Stomach (tissue), 4 donors: ENCODE results near the gene CEP44.

Experiments
- EP300 ChIP-seq: sonication (generic); formaldehyde crosslinking; IDR thresholded peaks from one replicate; pipeline ENCODE4 v1.6.1; 2017; ENCODE audit warnings: antibody characterized with exemption
- POLR2A ChIP-seq, 4 donors: fragments of 450-650 bp; IDR thresholded peaks; one replicate each; pipeline ENCODE4 v1.6.1; 2016; ENCODE audit warnings: antibody characterized with exemption in 4 of 4, control low read depth in 2 of 4, mild to moderate bottlenecking in 1 of 4, moderate library complexity in 1 of 4
- POLR2AphosphoS5 ChIP-seq, 3 donors: sonication (generic); formaldehyde crosslinking; IDR thresholded peaks; one replicate each; pipeline ENCODE4 v1.6.1; 2016; ENCODE audit warnings: antibody characterized with exemption in 3 of 3
- TF ChIP-seq, protein P1 (sequence below), 7 experiments: fragments of 450-650 bp in 4 of 7; fragments of 200-600 bp in 3 of 7; sonication (generic) in 3 of 7; IDR thresholded peaks; one replicate each; pipeline ENCODE4 v1.5.1; 2016 to 2019; ENCODE audit warnings: antibody characterized with exemption in 7 of 7, control low read depth in 2 of 7, mild to moderate bottlenecking in 1 of 7

DNA sequence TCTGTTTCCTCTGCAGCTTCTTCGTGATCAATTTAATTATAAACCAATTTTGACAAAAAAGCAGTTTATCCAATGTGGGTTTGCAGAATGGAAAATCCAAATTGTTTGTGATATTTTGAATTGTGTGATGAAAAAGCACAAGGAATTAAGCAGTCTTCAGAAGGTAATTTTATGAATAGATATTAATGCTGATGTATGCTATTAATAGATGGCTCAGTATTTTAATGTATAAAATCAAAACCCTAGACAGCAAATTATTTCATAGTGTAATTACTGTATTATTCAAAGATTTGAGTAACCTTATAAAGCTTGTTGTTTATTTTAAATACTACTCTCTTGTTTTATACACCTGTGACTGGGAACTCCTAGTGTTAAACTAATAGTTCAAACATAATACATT, 20.0 kb downstream of the CEP44 start:
- TF ChIP-seq POLR2A (IDR thresholded peaks at IDR 0.05): no peak
- TF ChIP-seq, protein P1, sequence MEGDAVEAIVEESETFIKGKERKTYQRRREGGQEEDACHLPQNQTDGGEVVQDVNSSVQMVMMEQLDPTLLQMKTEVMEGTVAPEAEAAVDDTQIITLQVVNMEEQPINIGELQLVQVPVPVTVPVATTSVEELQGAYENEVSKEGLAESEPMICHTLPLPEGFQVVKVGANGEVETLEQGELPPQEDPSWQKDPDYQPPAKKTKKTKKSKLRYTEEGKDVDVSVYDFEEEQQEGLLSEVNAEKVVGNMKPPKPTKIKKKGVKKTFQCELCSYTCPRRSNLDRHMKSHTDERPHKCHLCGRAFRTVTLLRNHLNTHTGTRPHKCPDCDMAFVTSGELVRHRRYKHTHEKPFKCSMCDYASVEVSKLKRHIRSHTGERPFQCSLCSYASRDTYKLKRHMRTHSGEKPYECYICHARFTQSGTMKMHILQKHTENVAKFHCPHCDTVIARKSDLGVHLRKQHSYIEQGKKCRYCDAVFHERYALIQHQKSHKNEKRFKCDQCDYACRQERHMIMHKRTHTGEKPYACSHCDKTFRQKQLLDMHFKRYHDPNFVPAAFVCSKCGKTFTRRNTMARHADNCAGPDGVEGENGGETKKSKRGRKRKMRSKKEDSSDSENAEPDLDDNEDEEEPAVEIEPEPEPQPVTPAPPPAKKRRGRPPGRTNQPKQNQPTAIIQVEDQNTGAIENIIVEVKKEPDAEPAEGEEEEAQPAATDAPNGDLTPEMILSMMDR (IDR thresholded peaks at IDR 0.05): no peak
- no peak for TF ChIP-seq EP300
- no peak for TF ChIP-seq POLR2AphosphoS5 (IDR thresholded peaks at IDR 0.05)
